Measurements from ENCODE around the gene MON1A. TPM values are rescaled to one million over a fixed set of nuclear protein-coding genes. Genes with fewer than 3 reads are reported as not detected.

MON1A gene
- total and polyA plus RNA-seq, 10 donors = 3.4 to 9.3 (median 6.8) TPM

DNA sequence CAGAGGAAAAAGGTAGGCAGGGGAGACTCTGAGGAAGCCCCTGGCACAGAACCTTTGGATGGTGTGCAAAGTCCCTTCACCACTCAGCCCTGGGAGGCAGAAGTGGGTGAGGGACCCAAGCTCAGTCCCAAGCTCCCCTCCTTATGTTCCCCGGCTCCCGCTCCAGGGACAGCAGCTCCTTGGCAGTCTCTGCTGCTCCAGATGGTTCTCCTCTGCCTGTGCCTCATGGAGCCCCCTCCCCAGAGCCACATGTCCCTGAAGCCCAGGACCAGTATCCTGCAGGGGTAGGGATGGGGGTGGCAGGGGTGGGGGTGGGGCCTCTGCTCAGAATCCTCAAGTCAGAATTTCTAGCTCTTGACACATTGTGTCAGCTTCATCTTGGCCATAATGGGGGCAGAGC, 51.9 kb downstream of the MON1A start:
- no peaks in the 10 kb centered on the region for H3K9me3 ChIP-seq
- intact Hi-C loops (cut with DNase I; ENCODE audit: low total_unique reads) = no loop called here
- H3K27me3 ChIP-seq (replicated peaks in 1 of 7) = peaks cover 0 to 12% (median 0%) of the 10 kb centered on the region in 7 donors
- H3K36me3 ChIP-seq = no peaks in the 10 kb centered on the region
- TF ChIP-seq, protein P1, sequence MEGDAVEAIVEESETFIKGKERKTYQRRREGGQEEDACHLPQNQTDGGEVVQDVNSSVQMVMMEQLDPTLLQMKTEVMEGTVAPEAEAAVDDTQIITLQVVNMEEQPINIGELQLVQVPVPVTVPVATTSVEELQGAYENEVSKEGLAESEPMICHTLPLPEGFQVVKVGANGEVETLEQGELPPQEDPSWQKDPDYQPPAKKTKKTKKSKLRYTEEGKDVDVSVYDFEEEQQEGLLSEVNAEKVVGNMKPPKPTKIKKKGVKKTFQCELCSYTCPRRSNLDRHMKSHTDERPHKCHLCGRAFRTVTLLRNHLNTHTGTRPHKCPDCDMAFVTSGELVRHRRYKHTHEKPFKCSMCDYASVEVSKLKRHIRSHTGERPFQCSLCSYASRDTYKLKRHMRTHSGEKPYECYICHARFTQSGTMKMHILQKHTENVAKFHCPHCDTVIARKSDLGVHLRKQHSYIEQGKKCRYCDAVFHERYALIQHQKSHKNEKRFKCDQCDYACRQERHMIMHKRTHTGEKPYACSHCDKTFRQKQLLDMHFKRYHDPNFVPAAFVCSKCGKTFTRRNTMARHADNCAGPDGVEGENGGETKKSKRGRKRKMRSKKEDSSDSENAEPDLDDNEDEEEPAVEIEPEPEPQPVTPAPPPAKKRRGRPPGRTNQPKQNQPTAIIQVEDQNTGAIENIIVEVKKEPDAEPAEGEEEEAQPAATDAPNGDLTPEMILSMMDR (IDR thresholded peaks at IDR 0.05 in 8 of 11, conservative IDR thresholded peaks at IDR 0.05 in 3 of 11) = no peak
- TF ChIP-seq POLR2AphosphoS5 (IDR thresholded peaks at IDR 0.05) = no peak
- no peak for TF ChIP-seq POLR2A (IDR thresholded peaks at IDR 0.05)
- no peak for DNase-seq
- H3K4me3 ChIP-seq = no peak overlapping the region
- 61 to 93% (median 80%) methylated on average over 2 of the region's 2 CpGs for WGBS, 5 donors
- H3K27ac ChIP-seq = no peak overlapping the region
- no peaks in the 10 kb centered on the region for H3K4me1 ChIP-seq

DNA sequence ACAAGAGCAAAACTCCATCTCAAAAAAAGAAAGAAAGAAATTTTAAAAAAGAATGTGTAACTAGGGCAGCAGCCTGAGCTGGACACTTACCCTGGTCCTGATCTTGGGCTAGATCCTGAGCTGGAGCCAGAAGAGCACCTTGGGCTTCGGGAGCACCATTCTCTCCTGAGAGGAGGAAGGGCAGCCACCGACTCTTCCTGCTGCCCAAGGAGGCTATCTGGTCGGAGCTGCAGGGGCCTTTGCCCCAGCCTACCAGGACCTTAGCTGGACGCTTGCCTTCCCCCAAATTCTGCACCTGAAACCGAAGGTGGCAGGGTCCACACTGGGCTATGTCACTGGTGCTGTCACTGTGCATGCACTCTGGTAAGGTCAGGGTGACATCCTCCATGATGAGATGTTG, 53.0 kb downstream of the MON1A start:
- H3K27ac ChIP-seq = no peak overlapping the region
- no peak for DNase-seq
- peaks cover 0 to 15% (median 0%) of the 10 kb centered on the region in 7 donors for H3K27me3 ChIP-seq (replicated peaks in 1 of 7)
- TF ChIP-seq POLR2AphosphoS5 (IDR thresholded peaks at IDR 0.05) = no peak
- no peak for TF ChIP-seq POLR2A (IDR thresholded peaks at IDR 0.05)
- TF ChIP-seq, protein P1 (IDR thresholded peaks at IDR 0.05 in 8 of 11, conservative IDR thresholded peaks at IDR 0.05 in 3 of 11) = no peak
- no peak overlapping the region for H3K4me3 ChIP-seq
- intact Hi-C loops (cut with DNase I; ENCODE audit: low total_unique reads) = no loop called here
- no peaks in the 10 kb centered on the region for H3K4me1 ChIP-seq
- 77 to 91% (median 80%) methylated on average over 5 of the region's 5 CpGs for WGBS, 5 donors
- no peaks in the 10 kb centered on the region for H3K9me3 ChIP-seq
- no peaks in the 10 kb centered on the region for H3K36me3 ChIP-seq

DNA sequence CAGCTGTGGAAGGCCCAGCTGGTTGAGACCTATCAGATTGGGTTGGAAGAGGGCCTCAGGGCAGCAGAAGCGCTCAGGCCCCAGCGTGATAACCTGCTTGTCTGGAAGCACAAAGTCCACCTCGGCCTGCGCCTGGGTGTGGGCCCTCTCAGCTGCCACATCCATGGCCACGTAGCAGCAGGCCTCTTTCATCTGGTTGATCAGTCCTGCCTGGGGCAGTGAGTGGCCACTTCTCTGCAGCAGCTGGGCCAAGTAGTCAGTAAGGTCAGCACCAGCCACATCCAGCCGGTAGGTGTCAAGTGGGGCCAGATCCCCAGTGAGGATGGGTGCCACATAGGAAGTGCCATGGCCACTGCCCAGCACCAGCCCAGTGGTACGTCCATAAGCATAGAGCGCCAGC, 56.0 kb downstream of the MON1A start:
- H3K36me3 ChIP-seq = no peaks in the 10 kb centered on the region
- peaks cover 0 to 16% (median 14%) of the 10 kb centered on the region in 6 donors for H3K4me1 ChIP-seq
- WGBS, 5 donors = 89 to 92% (median 90%) methylated on average over 7 to 8 of the region's 8 CpGs; no CpG with 5 or more reads in 1 of the 5 donors
- no peaks in the 10 kb centered on the region for H3K9me3 ChIP-seq
- DNase-seq = no peak
- intact Hi-C loops (cut with DNase I; ENCODE audit: low total_unique reads) = no loop called here
- no peak overlapping the region for H3K4me3 ChIP-seq
- peaks cover 11 to 33% (median 18%) of the 10 kb centered on the region in 7 donors for H3K27me3 ChIP-seq (replicated peaks in 1 of 7)
- TF ChIP-seq, protein P1 (IDR thresholded peaks at IDR 0.05 in 8 of 11, conservative IDR thresholded peaks at IDR 0.05 in 3 of 11) = no peak
- no peak for TF ChIP-seq POLR2AphosphoS5 (IDR thresholded peaks at IDR 0.05)
- TF ChIP-seq POLR2A (IDR thresholded peaks at IDR 0.05) = no peak
- H3K27ac ChIP-seq = no peak overlapping the region

DNA sequence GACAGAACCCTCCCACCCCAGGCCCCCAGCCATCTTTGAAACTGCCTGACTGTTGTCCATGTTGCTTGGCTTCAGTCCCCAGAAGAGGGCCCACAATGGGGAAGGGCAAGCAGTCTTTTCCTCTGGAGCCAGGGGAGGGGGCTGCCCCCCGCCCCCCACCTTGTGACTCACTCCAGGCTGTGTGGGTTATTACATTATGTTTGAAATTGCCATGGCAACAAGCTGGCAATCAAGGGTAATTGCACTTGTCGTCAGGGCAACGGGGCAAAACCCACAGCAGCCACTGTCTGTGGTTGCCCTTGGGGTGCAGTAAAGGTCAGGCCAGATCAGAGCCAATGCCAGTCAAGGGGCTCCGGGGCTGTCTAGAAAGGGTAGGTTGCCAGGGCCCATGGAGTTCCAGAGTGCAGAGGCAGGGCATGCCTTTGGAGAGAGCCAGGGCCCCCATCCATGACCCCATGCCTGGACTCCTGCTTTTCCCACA, 56.8 kb downstream of the MON1A start:
- TF ChIP-seq, protein P1 (IDR thresholded peaks at IDR 0.05 in 8 of 11, conservative IDR thresholded peaks at IDR 0.05 in 3 of 11) = no peak
- TF ChIP-seq POLR2A (IDR thresholded peaks at IDR 0.05) (no peak), POLR2AphosphoS5 (IDR thresholded peaks at IDR 0.05) (no peak)
- peaks cover 13 to 40% (median 25%) of the 10 kb centered on the region in 7 donors for H3K27me3 ChIP-seq (replicated peaks in 1 of 7)
- intact Hi-C loops (cut with DNase I; ENCODE audit: low total_unique reads) = no loop called here
- no peak for DNase-seq
- H3K27ac ChIP-seq = no peak overlapping the region
- H3K36me3 ChIP-seq = no peaks in the 10 kb centered on the region
- H3K9me3 ChIP-seq = no peaks in the 10 kb centered on the region
- 48 to 66% (median 59%) methylated on average over 2 to 4 of the region's 4 CpGs for WGBS, 5 donors
- no peak overlapping the region for H3K4me3 ChIP-seq
- peaks cover 0 to 16% (median 14%) of the 10 kb centered on the region in 6 donors for H3K4me1 ChIP-seq
